HG02885 (cell line): Measurements from ENCODE around the gene SLC10A4.
"Not testable (repeated sequence)": the region's sequence is repeated elsewhere in the genome, so short reads cannot be mapped to it uniquely, and the experiment has no call there.

Experiments
- ATAC-seq: cut with Tn5 transposase; IDR thresholded peaks from one replicate; pipeline ENCODE4 v1.9.1; 2021; ENCODE audit warnings: mild to moderate bottlenecking; ENCODE audit not compliant: unreplicated experiment, poor library complexity

SLC10A4 gene

DNA sequence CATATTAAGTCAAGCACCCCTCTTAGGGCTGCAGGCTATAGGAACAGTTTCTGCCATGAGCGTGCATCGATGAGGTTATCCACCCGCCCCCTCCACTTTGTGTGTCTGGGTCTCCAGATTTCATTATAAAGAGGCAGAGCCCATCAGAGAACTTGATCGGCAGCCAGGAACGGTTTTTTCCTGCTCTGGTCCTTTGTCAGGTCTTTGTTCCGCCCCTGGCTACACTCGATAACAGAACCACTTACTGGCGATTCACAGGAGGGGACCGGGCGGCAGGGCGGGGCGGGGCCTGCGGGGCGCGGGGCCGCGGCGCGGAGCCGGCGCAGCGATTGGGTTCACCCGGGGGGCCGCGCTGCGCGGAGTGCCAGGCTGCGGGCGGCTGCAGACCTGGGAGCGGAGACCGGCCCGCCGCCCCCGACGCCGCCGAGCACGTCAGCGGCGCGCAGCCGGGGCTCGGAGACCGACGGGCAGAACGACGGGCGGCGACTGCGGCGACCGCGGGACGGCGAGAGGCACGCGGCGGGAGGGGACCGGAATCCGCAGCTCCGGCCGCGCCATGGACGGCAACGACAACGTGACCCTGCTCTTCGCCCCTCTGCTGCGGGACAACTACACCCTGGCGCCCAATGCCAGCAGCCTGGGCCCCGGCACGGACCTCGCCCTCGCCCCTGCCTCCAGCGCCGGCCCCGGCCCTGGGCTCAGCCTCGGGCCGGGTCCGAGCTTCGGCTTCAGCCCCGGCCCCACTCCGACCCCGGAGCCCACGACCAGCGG is at the start of gene SLC10A4:
SLC10A4 (plus strand) TSS at position 338 of the 771 bp plus-strand sequence; CDS start at position 557, 219 bp downstream.
- ATAC-seq = no peak

DNA sequence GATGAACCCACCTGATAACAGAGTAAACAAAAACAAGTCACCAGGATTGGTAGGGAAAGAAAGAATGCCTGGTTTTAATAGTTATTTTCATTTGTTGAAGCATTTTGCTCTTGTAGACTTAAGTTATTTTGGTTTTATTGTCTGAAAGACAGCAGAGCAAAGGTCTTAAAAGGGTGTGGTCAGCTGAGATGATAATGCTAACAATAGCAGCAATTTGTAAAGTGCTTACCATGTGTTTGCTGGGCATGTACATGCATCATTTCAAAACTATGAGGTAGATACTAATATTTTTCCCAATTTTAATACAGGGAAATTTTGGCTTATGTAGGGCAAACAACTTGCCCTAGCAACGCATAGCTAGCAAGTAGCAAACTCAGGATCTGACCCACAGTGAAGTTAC is 46.8 kb upstream of the SLC10A4 start:
- no peak for ATAC-seq

DNA sequence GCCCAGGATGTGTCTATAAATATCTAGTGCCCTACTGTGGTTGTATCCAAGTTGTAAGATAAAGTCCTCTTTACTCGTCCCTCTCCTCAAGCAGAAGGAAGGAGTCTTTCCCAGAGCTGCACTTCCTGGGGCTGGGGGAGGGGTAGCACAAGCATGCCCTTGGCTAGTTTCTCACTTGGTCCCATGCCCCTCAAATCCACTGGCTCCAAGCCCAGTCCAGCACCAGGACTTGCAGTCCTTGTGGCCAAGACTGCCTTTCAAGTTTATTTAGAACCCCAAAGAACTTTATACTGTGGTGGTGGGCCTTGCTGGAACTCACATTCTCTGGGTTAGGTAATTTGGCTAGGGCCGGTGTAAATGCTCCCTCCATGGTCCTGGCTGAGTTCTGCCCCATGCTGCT is 43.2 kb upstream of the SLC10A4 start:
- no peak for ATAC-seq

DNA sequence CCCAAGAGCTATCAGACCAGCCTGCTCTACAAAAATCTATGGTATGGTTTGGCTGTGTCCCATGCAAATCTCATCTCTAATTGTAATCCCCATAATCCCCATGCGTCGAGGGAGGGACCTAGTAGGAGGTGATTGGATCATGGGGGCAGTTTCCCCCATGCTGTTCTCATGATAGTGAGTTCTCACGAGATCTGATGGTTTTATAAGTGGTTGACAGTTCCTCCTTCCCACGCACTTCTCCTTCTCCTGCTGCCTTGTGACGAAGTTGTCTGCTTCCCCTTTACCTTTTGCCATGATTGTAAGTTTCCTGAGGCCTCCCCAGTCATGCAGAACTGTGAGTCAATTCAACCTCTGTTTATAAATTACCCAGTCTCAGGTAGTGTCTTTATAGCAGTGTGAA is 42.2 kb upstream of the SLC10A4 start:
- ATAC-seq = not testable (repeated sequence)

DNA sequence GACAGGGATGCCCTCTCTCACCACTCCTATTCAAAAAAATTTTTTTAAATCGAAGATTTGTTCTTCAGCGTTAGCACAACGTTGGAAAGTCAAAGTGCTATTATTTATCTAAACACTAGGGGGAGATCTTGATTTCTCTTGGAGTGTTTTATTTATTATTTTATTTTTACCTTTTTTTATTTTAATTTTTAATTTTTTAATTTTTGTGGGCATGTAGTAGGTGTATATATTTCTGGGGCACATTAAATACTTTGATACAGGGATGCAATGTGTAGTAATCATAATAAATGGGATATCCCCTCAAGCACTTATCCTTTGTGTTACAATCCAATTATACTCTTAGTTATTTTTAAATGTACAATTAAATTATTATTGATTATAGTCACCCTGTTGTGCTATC is 37.4 kb upstream of the SLC10A4 start:
- no peak for ATAC-seq

DNA sequence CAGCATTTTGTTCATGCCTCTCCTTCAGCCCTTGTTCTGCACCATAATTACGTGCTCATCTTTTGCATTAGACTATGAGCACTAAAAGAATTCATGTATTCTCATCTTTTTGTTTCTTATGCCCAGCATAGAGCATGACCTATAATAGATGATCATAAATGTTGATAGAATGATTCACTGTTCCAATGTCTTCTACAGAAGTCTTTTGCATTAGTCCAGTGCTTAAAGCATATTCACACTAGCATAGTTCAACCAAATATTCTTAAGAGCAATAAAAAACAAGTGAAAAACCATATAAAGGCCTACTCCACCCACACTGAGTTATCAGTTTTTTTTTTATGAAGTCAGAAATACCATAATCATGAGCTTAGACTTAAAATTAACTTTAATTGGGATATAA is 36.5 kb upstream of the SLC10A4 start:
- ATAC-seq = no peak

DNA sequence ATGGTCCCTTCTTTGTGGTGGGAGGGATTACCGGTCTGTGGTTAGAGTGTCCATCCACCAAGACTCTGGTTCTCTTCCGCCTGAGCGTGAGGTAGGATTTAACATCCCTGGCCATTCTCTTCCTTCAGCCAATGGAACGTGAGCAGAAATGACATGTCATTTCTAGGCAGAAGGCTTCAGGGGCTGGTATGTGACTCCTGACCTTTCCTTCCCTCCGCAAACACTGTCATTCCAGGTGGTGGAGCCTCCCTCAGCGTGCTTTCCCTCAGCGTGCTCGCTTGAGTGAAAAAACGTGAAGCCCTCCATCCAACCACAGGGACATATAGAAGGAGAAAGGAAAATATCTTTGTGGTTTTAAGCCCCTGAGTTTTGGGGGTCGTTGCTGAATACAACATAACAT is 34.0 kb upstream of the SLC10A4 start:
- no peak for ATAC-seq

- ATAC-seq = no peak
Observed at GRCh38 chr4:48450740-48451139, 32.4 kb upstream of the SLC10A4 start.

DNA sequence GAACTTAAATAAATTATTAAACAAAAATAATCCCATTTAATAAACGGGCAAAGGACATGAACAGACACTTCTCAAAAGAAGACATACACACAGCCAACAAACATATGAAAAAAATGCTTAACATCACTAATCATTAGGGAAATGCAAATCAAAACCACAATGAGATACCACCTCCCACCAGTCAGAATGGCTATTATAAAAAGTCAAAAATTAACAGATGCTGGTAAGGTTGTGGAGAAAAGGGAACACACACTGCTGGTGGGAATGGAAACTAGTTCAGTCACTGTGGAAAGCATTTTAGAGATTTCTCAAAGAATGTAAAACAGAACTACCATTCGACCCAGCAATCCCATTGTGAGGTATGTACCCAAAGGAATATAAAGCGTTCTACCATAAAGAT is 31.5 kb upstream of the SLC10A4 start:
- not testable (repeated sequence) for ATAC-seq

DNA sequence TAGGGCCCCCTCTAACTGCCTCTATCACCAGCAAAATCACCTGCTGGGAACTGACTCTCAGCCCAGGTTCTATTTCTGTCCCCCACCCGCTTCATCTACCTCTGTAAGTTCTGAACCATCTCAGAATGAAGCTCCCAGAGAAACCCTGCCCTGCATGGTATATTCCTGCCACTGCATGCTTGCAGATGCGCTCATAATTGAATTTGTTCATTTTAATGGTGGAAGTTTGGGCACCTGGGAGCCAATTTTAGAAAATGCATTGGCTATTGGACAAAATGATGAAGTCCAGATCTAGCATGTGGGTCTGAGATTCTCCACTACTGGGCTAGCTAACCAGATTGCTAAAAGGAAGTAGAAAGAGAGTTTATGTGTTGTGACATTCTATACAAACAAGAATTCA is 28.6 kb upstream of the SLC10A4 start:
- no peak for ATAC-seq

GRCh38 chr4:48461000-48461399 is 22.1 kb upstream of the SLC10A4 start:
- ATAC-seq = no peak

DNA sequence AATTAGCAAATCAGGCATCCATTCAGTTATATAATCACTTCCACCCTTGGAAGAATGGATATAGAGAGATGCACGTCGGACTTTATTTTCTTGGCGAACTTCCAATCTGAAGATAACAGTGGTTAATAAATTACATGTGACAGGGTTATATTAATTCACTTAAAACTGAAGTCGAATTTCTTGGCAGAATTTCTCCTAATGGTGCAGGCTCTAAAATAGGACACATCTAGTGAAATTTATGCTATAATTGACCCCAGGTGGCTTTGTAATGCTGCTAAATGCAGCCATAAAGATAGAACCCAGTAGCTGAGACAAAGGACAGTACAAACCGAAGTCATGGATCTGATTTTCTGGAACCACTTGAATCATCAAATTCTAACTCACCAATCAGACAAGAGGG is 20.8 kb upstream of the SLC10A4 start:
- no peak for ATAC-seq

DNA sequence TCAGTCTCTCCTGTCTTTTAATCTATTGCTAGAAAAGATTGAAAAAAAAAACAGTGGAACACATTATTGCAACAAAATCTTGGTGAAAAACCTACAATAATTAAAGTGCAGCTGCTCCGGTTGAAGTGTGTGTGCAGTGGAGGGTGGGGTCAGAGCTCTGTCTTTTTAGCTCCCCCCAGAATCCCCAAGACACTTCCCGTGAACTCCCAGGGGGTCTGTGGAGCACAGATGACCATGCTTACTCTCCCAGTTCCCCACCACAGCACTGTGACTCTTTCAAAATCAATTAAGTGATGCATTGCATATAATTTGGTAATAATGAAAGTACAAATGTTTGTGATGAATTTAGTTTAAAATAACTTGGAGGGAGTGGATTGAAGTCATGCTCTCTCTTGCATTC is 15.7 kb upstream of the SLC10A4 start:
- no peak for ATAC-seq

DNA sequence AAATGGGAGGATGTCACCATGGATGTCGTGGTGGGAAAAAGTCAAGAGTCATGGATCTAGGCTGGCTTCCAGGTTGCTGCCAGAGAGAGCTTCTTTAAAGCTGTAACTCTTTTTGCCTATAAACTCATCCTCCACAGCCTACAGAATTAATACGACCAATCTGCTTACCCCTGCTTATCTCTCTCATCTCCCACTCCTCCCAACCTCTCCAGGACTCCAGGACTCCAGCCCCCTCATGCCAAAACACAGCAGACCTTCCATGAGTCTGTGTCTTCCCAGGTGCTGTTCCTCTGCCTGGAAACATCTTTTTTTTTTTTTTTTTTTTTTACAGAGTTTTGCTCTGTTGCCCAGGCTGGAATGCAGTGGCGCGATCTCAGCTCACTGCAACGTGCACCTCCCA is 15.3 kb upstream of the SLC10A4 start:
- no peak for ATAC-seq

- ATAC-seq = no peak
Observed at GRCh38 chr4:48470137-48470536, 13.0 kb upstream of the SLC10A4 start.

DNA sequence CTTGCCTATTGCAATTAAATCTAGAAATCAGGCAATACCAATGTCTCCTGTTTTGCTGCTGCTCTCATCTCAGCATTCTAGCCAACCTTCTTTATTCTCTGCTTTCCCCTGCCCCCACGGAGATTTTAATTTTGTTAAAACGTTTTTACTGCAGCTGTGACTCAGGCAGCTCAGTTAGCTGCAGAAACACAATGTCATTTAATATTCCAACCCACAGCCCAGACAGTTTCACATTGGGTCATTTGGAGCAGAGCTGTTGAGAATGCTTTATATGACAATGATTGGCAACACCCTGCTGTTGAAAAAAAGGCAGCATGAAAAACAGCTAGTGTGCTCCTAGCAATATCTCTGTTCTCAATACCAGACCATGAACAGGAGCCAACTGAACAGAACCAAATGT is 12.6 kb upstream of the SLC10A4 start:
- no peak for ATAC-seq

DNA sequence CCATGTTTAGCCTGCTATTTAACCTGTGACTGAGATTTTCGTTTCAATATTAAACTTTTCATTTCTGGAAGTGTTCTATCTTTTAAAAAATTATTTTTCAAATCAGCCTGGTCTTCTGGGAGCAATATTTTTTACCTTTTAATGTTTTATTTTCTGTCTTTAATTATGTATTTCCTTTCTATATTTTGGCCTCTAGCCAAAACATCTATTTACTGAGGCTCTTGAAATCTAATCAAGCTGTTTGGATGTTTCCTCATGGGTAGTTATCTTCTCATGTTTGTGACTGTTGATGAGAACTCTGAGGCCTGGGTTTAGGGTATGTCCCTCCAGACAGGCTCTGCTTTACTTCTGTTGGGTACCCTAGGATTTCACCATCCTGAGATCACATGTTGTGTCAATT is 10.3 kb upstream of the SLC10A4 start:
- ATAC-seq = no peak

DNA sequence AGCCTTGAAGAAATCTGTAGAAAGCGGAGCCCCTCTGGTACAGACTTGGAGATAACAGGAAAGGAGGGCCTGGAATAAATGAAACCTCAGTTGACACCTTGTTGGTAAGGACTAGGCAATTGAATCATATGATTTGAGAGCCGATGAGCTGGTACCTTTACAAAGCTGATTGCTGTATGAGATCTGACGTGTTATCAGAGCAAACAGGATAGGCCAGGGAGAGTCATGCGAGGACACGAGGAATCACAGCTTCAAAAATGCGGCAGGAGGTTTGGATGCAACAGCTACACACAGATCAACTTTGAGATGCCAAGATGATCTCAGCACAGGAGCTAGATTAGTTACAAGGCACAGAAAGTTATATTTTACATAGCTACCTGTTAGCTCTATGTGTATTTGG is 7.4 kb upstream of the SLC10A4 start:
- ATAC-seq = no peak

- no peak for ATAC-seq
Observed at GRCh38 chr4:48478273-48478672, 4.9 kb upstream of the SLC10A4 start.

- no peak for ATAC-seq
Observed at GRCh38 chr4:48481581-48481980, 1.6 kb upstream of the SLC10A4 start.

GRCh38 chr4:48483777-48484493 is 792 bp downstream of the SLC10A4 start:
- ATAC-seq = no peak
